HepG2 (cell line): ENCODE data around the gene FAM114A2. TPM values are rescaled to one million over a fixed set of nuclear protein-coding genes. Genes with fewer than 3 reads are reported as not detected.

Experiments
- ATAC-seq: fragments of 200-7000 bp; cut with Tn5 transposase; 3 replicates; pipeline ENCODE4 v1.9.1; 2020; ENCODE audit warnings: mild to moderate bottlenecking, moderate library complexity
- BruUV-seq: library from RNA; stranded (reverse); fragments of 400-500 nt; replicated peaks from 2 replicates; lab custom pipeline; 2021; lab: Mats Ljungman, UMichigan
- CTCF ChIA-PET: fragments of 300-600 bp; formaldehyde crosslinking; extraction: SDS; loops from one replicate; lab custom pipeline; 2021; ENCODE audit warnings: low total read pairs, inconsistent platforms, low intra/inter-chr PET ratio; lab: Yijun Ruan, JAX
- POLR2A ChIA-PET: fragments of 350-600 bp; sonication (Branson Sonifier 250); formaldehyde crosslinking; loops from one replicate; lab custom pipeline; 2020; ENCODE audit warnings: antibody characterized with exemption, inconsistent platforms; lab: Yijun Ruan, JAX
- DNase-seq: peaks from one replicate; pipeline ENCODE4 v3.0.0-alpha.2; 2015; ENCODE audit warnings: low spot score
- FAIRE-seq: peaks from 3 replicates; lab custom pipeline; 2011; peaks lifted over from hg19 to GRCh38; lab: Jason Lieb, UNC
- H2AFZ ChIP-seq: one replicate; pipeline ENCODE4 v1.6.1; 2011; ENCODE audit warnings: low read length, inconsistent platforms
- H3K27ac ChIP-seq: fragments of 300-600 bp; 3 replicates; pipeline ENCODE4 v1.8.0; 2011; ENCODE audit warnings: mixed run types, mild to moderate bottlenecking, mixed read lengths, low read length, inconsistent platforms; ENCODE audit not compliant: insufficient read depth; ENCODE audit errors: extremely low read length
- H3K27me3 ChIP-seq, 2 experiments: fragments of 200-600 bp in 1 of 2; 2 replicates in 1 of 2; 3 replicates in 1 of 2; pipeline versions ENCODE4 v1.6.0 to v1.8.0; 2011; ENCODE audit warnings: low read length in 2 of 2, mild to moderate bottlenecking in 2 of 2, moderate library complexity in 2 of 2, inconsistent platforms in 1 of 2; ENCODE audit not compliant: insufficient read depth in 2 of 2, control insufficient read depth in 1 of 2
- H3K36me3 ChIP-seq, 2 experiments: fragments of 200-600 bp in 1 of 2; replicated peaks in 1 of 2; 2 replicates in 1 of 2; 3 replicates in 1 of 2; pipeline versions ENCODE4 v1.5.1 to v1.8.0; 2011; ENCODE audit warnings: low read length in 2 of 2, inconsistent platforms in 1 of 2; ENCODE audit not compliant: insufficient read depth in 2 of 2, control insufficient read depth in 1 of 2
- H3K4me1 ChIP-seq: 2 replicates; pipeline ENCODE4 v1.5.1; 2012; ENCODE audit warnings: low read length, inconsistent platforms; ENCODE audit not compliant: insufficient read depth
- H3K4me2 ChIP-seq: 2 replicates; pipeline ENCODE4 v1.6.0; 2011; ENCODE audit warnings: low read depth, low read length, inconsistent platforms
- H3K4me3 ChIP-seq, 3 experiments: fragments of 200-600 bp in 1 of 3; sonication (generic), shearing (Covaris generic) in 1 of 3; replicated peaks in 1 of 3; 2 replicates each; pipeline ENCODE4 v1.5.1; 2011 to 2016; ENCODE audit warnings: low read length in 3 of 3, inconsistent platforms in 2 of 3, low read depth in 2 of 3, mild to moderate bottlenecking in 2 of 3, control low read depth in 1 of 3, mixed read lengths in 1 of 3; ENCODE audit not compliant: insufficient read depth in 1 of 3
- H3K79me2 ChIP-seq: one replicate; pipeline ENCODE4 v1.6.1; 2011; ENCODE audit warnings: low read length, inconsistent platforms; ENCODE audit not compliant: insufficient read depth
- H3K9ac ChIP-seq: 2 replicates; pipeline ENCODE4 v1.6.0; 2011; ENCODE audit warnings: mild to moderate bottlenecking, low read depth, low read length, inconsistent platforms; ENCODE audit not compliant: insufficient read depth
- H3K9me3 ChIP-seq: 2 replicates; pipeline ENCODE4 v1.5.1; 2012; ENCODE audit warnings: mild to moderate bottlenecking, low read length
- H4K20me1 ChIP-seq: 2 replicates; pipeline ENCODE4 v1.6.0; 2011; ENCODE audit warnings: inconsistent platforms, mild to moderate bottlenecking, low read length, moderate library complexity; ENCODE audit not compliant: insufficient read depth
- BCL6 ChIP-seq: IDR thresholded peaks from 2 replicates; pipeline ENCODE4 v1.6.1; 2016; ENCODE audit warnings: missing genetic modification reagents, missing compliant biosample characterization
- FOXP1 ChIP-seq, 2 experiments: fragments of 450-650 bp in 1 of 2; IDR thresholded peaks; 2 replicates each; pipeline ENCODE4 v1.6.1; 2017 to 2018; ENCODE audit warnings: antibody characterized with exemption in 1 of 2
- HNRNPL ChIP-seq: fragments of 200-400 bp; formaldehyde crosslinking; IDR thresholded peaks from 2 replicates; pipeline ENCODE4 v1.6.1; 2017; ENCODE audit warnings: mild to moderate bottlenecking, low read depth, low read length
- HOXD1 ChIP-seq: sonication (generic); formaldehyde crosslinking; IDR thresholded peaks from 2 replicates; pipeline ENCODE4 v1.5.0; 2020; ENCODE audit warnings: missing genetic modification reagents
- NFYC ChIP-seq: IDR thresholded peaks from 2 replicates; pipeline ENCODE4 v1.6.1; 2016; ENCODE audit warnings: missing genetic modification reagents, missing compliant biosample characterization
- PTBP1 ChIP-seq: fragments of 200-400 bp; formaldehyde crosslinking; IDR thresholded peaks from 2 replicates; pipeline ENCODE4 v1.6.1; 2018; ENCODE audit warnings: low read length, low read depth; ENCODE audit not compliant: poor library complexity, severe bottlenecking
- SMAD1 ChIP-seq: sonication (generic); formaldehyde crosslinking; IDR thresholded peaks from 2 replicates; pipeline ENCODE4 v1.4.0; 2020; ENCODE audit warnings: missing genetic modification reagents, low read depth, mild to moderate bottlenecking, borderline replicate concordance
- SRY ChIP-seq: sonication (generic); formaldehyde crosslinking; IDR thresholded peaks from 2 replicates; pipeline ENCODE4 v1.8.0; 2022; ENCODE audit warnings: mild to moderate bottlenecking, missing genetic modification reagents
- SSRP1 ChIP-seq: IDR thresholded peaks from 2 replicates; pipeline ENCODE4 v1.6.1; 2016; ENCODE audit warnings: control low read depth
- TEF ChIP-seq: sonication (generic); formaldehyde crosslinking; IDR thresholded peaks from 2 replicates; pipeline ENCODE4 v1.5.0; 2020; ENCODE audit warnings: missing genetic modification reagents
- ZBED4 ChIP-seq: sonication (generic); formaldehyde crosslinking; IDR thresholded peaks from 2 replicates; pipeline ENCODE4 v1.4.0; 2020; ENCODE audit warnings: missing genetic modification reagents, borderline replicate concordance
- ZNF101 ChIP-seq: sonication (generic); formaldehyde crosslinking; IDR thresholded peaks from 2 replicates; pipeline ENCODE4 v1.4.0; 2020; ENCODE audit warnings: mild to moderate bottlenecking, low read depth, missing genetic modification reagents, borderline replicate concordance
- ZNF234 ChIP-seq: sonication (generic); formaldehyde crosslinking; conservative IDR thresholded peaks from 2 replicates; pipeline ENCODE4 v1.5.1; 2020; ENCODE audit warnings: mild to moderate bottlenecking, missing genetic modification reagents
- ZNF251 ChIP-seq: sonication (generic); formaldehyde crosslinking; IDR thresholded peaks from 2 replicates; pipeline ENCODE4 v1.9.0; 2021; ENCODE audit warnings: mild to moderate bottlenecking, missing genetic modification reagents
- ZNF432 ChIP-seq: sonication (generic); formaldehyde crosslinking; IDR thresholded peaks from 2 replicates; pipeline ENCODE4 v1.5.0; 2020; ENCODE audit warnings: missing genetic modification reagents, mild to moderate bottlenecking, borderline replicate concordance
- ZNF577 ChIP-seq: sonication (generic); formaldehyde crosslinking; IDR thresholded peaks from 2 replicates; pipeline ENCODE4 v1.4.0; 2020; ENCODE audit warnings: mild to moderate bottlenecking, low read depth, missing genetic modification reagents, borderline replicate concordance
- ZNF879 ChIP-seq: sonication (generic); formaldehyde crosslinking; IDR thresholded peaks from 2 replicates; pipeline ENCODE4 v1.8.1; 2023; ENCODE audit warnings: missing genetic modification reagents
- ZSCAN21 ChIP-seq: sonication (generic); formaldehyde crosslinking; IDR thresholded peaks from 2 replicates; pipeline ENCODE4 v1.8.0; 2022; ENCODE audit warnings: mild to moderate bottlenecking, missing genetic modification reagents, moderate library complexity, borderline replicate concordance
- WGBS: methylation state at CpG from one replicate; pipeline ENCODE4 v1.1.6; 2017; ENCODE audit warnings: low lambda C conversion rate; 5-methylcytosine and 5-hydroxymethylcytosine counted together
- in situ Hi-C: cut with HindIII; loops from 2 replicates; pipeline ENCODE4 v1.10.0; 2017; ENCODE audit warnings: low pct_unique_long_range_greater_than_20kb; ENCODE audit not compliant: extremely low pct_ligation_motif_present
- intact Hi-C: fragments of 100-400 bp; cut with micrococcal nuclease; formaldehyde crosslinking; loops from one replicate; pipeline ENCODE4 v1.10.0; 2022; ENCODE audit not compliant: unreplicated experiment
- polyA plus RNA-seq, 8 experiments: library from polyadenylated mRNA; depleted of rRNA in 3 of 8; stranded (reverse) in 7 of 8; unstranded in 1 of 8; fragments of >200 nt; fragmentation: Illumina TruSeq in 4 of 8; extraction: Trizol in 4 of 8; gene quantifications; 2 replicates each; pipeline versions ENCODE4 v1.2.1 to v1.2.3, GENCODE V29; 2011 to 2016; ENCODE audit warnings: low read depth in 4 of 8, missing spikeins in 1 of 8, mixed read lengths in 1 of 8; ENCODE audit not compliant: insufficient read depth in 1 of 8
- total RNA-seq, 5 experiments: library from RNA; depleted of rRNA; stranded (reverse); fragments of >200 nt; fragmentation: Illumina TruSeq; extraction: Trizol; gene quantifications; 2 replicates each; pipeline ENCODE4 v1.2.3, GENCODE V29; 2016; ENCODE audit warnings: low read depth in 1 of 5
- TF ChIP-seq, protein P1 (sequence below): sonication (generic); formaldehyde crosslinking; IDR thresholded peaks from 2 replicates; pipeline ENCODE4 v1.8.1; 2023; ENCODE audit warnings: mild to moderate bottlenecking, missing genetic modification reagents, borderline replicate concordance
- TF ChIP-seq, protein P2 (sequence below): sonication (generic); formaldehyde crosslinking; IDR thresholded peaks from 2 replicates; pipeline ENCODE4 v1.4.0; 2020; ENCODE audit warnings: missing genetic modification reagents

The FAM114A2 gene
- total and polyA plus RNA-seq, 2 of the 13 experiments (the other 11 are each of a cell fraction or from before 2014, with no cell fraction given), result 6.9 to 11.4 TPM

DNA sequence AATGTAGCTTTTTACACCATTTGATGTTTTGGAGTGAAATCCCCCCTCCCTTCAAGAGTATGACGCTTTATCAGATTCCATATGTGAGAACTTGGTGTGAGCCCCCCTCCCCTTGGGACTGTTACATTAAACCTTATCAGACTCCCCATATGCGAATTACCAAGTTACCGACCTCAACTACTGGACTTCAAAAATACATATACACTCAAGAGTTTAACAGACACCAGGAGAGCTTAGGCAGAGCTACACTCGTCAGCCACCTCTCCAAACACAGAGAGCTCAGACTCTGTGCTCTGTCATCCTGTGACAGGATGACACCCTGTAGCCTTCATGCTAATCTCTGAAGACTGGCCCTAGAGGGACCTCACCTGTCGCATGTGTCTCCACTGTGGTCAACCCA lies 50.2 kb downstream of the FAM114A2 start:
- ChIA-PET CTCF (no interaction called here), POLR2A (no interaction called here)
- no peak overlapping the region for H2AFZ ChIP-seq
- intact Hi-C loops, result no loop called here
- H3K4me3 ChIP-seq, result no peak overlapping the region
- H3K4me1 ChIP-seq, result no peaks in the 10 kb centered on the region
- TF ChIP-seq BCL6 (CRISPR knock-in tag) (no peak), NFYC (no peak), ZNF432 (CRISPR knock-in tag) (no peak), HNRNPL (no peak), SMAD1 (CRISPR knock-in tag) (no peak), TEF (CRISPR knock-in tag) (no peak), ZNF251 (no peak), HOXD1 (CRISPR knock-in tag) (no peak), FOXP1 (IDR thresholded peaks at IDR 0.05) (no peak), FOXP1 (CRISPR knock-in tag; IDR thresholded peaks at IDR 0.05) (no peak), ZNF234 (CRISPR knock-in tag) (no peak), SSRP1 (CRISPR knock-in tag) (no peak), ZNF577 (CRISPR knock-in tag) (no peak), ZNF101 (CRISPR knock-in tag) (no peak), ZBED4 (no peak), PTBP1 (no peak), ZSCAN21 (CRISPR knock-in tag) (no peak), ZNF879 (CRISPR knock-in tag) (no peak), SRY (no peak)
- TF ChIP-seq, protein P1, sequence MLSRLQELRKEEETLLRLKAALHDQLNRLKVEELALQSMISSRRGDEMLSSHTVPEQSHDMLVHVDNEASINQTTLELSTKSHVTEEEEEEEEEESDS (CRISPR knock-in tag), result no peak
- TF ChIP-seq, protein P2, sequence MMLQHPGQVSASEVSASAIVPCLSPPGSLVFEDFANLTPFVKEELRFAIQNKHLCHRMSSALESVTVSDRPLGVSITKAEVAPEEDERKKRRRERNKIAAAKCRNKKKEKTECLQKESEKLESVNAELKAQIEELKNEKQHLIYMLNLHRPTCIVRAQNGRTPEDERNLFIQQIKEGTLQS (CRISPR knock-in tag), result no peak
- TF ChIP-seq, all 625 proteins: peak for 0
- Histone ChIP-seq H3K27ac (no peak overlapping the region), H4K20me1 (no peaks in the 10 kb centered on the region), H3K27me3 (no peaks in the 10 kb centered on the region), H3K4me2 (no peak overlapping the region), H3K9me3 (no peaks in the 10 kb centered on the region), H3K79me2 (no peaks in the 10 kb centered on the region), H3K36me3 (no peaks in the 10 kb centered on the region), H3K9ac (no peak overlapping the region)
- no peak for DNase-seq
- BruUV-seq, result no TSS peak
- no peak for FAIRE-seq
- WGBS, result 94% methylated on average over 5 of the region's 5 CpGs
- ATAC-seq, result no peak
- in situ Hi-C loops, result no loop called here
